Colonic mucosa (tissue), 4 donors: Measurements from ENCODE around the gene ERBB4. TPM values are rescaled to one million over a fixed set of nuclear protein-coding genes. Genes with fewer than 3 reads are reported as not detected.

Experiments used
- DNase-seq: peaks from one replicate; pipeline ENCODE4 v3.0.0-alpha.2; 2020
- H3K27ac ChIP-seq: fragments of 200-600 bp; one replicate; pipeline ENCODE4 v1.8.0; 2021
- H3K27me3 ChIP-seq: fragments of 200-600 bp; one replicate; pipeline ENCODE4 v1.8.0; 2021
- H3K36me3 ChIP-seq: fragments of 200-600 bp; one replicate; pipeline ENCODE4 v1.8.0; 2021
- H3K4me1 ChIP-seq: fragments of 200-600 bp; one replicate; pipeline ENCODE4 v1.8.0; 2021; ENCODE audit warnings: mild to moderate bottlenecking
- H3K4me3 ChIP-seq: fragments of 200-600 bp; one replicate; pipeline ENCODE4 v1.8.0; 2021
- H3K9ac ChIP-seq, 2 donors: one replicate each; pipeline ENCODE4 v1.7.0; 2013; ENCODE audit warnings: control low read depth in 2 of 2, low read depth in 2 of 2, low read length in 2 of 2
- H3K9me3 ChIP-seq: fragments of 200-600 bp; one replicate; pipeline ENCODE4 v1.8.0; 2021
- intact Hi-C: fragments of 100-400 bp; cut with DNase I; formaldehyde crosslinking; loops from one replicate; pipeline ENCODE4 v1.14.1; 2022
- total RNA-seq, 2 donors: library from RNA; stranded (reverse); fragmentation: NEBNext Ultra II Directional in 1 of 2; extraction: Animal tissue kit (Norgen Biotek cat#: 25700) in 1 of 2; gene quantifications; one replicate each; pipeline ENCODE4 v1.2.1, GENCODE V29; 2021
- TF ChIP-seq, protein P1 (sequence below): fragments of 200-600 bp; IDR thresholded peaks from one replicate; pipeline ENCODE4 v1.8.0; 2022; ENCODE audit warnings: antibody characterized with exemption, mild to moderate bottlenecking
- donor health status: healthy.
- donor health status: DM: no; HTN: no; CAD: no.
- donor health status: DM: no; HTN: no; CAD: no.

The ERBB4 gene
- total RNA-seq, 2 donors from 2014 or later = 0.05 to 0.07 TPM

DNA sequence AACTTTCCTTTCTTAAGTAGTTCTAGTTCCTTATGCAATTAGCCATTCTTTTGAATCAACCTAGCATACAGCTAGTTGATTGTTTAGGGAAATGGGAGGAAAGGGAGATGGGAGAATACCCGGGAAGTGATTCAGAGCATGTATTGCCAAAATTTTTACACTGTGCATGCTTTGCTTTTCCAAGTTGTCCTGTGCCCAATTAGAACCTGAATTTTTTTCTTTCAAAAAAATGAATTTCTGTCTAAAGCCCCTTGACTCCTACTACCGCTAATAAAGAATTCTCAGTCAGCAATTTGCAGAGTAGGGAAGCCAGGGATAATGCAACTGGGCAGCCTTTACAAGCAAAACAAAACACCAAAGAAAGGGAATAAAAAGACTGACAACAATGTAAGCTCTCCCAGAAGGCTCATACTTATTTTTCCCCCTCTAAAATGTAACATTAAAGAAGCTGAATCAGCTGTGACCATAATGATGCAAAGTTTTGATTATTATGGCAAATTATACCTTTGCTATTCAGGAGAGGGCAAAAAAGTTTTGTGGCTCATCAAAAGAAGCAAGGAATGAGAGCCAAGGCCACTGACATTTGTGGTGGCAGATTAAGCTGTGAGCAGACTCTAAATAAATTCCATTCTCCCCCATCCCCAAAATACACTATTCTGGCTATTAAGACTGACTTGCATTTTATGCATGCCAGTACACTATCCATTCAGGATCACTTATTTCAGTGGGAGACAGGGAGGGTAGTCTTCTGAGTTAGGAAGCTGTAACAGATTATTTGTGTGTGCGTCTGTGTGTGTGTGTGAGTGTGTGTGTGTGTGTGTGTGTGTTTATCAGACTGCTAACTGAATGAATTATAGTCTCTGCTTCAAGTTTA lies 174.3 kb downstream of the ERBB4 start:
- Histone ChIP-seq H3K9ac (no peak overlapping the region), H3K36me3 (no peaks in the 10 kb centered on the region), H3K27ac (no peak overlapping the region), H3K4me1 (no peaks in the 10 kb centered on the region), H3K4me3 (no peak overlapping the region), H3K27me3 (no peaks in the 10 kb centered on the region), H3K9me3 (no peaks in the 10 kb centered on the region)
- intact Hi-C loops = no loop called here
- TF ChIP-seq, protein P1, sequence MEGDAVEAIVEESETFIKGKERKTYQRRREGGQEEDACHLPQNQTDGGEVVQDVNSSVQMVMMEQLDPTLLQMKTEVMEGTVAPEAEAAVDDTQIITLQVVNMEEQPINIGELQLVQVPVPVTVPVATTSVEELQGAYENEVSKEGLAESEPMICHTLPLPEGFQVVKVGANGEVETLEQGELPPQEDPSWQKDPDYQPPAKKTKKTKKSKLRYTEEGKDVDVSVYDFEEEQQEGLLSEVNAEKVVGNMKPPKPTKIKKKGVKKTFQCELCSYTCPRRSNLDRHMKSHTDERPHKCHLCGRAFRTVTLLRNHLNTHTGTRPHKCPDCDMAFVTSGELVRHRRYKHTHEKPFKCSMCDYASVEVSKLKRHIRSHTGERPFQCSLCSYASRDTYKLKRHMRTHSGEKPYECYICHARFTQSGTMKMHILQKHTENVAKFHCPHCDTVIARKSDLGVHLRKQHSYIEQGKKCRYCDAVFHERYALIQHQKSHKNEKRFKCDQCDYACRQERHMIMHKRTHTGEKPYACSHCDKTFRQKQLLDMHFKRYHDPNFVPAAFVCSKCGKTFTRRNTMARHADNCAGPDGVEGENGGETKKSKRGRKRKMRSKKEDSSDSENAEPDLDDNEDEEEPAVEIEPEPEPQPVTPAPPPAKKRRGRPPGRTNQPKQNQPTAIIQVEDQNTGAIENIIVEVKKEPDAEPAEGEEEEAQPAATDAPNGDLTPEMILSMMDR = no peak
- DNase-seq = no peak

DNA sequence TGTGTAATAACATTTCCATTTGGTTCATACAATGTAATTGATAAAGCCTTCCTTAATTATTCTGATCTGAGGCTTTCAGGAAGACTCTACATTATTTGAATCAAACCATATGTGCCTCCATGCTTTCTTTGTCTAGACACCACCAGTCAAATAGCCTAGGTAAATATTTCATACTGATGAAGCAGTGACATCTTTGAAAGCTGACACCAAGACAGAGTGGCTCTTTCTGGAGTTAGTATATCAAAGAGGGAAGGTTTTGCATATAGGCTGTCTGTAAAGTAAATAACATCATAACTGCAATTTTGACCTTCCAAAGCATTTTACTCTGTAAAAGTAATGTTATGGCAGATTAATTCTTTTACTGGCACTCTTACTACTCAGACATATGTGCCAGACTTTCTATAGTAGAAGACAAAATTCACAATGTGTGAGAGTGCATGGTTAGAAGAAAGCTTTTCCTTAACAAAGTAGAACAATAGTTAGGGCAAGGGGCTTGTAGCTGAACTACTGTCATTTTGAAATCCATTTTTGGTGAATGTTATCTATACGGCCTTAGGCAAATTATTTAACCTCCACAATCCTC lies 177.3 kb downstream of the ERBB4 start:
- no peaks in the 10 kb centered on the region for H3K36me3 ChIP-seq
- intact Hi-C loops = no loop called here
- no peaks in the 10 kb centered on the region for H3K4me1 ChIP-seq
- TF ChIP-seq, protein P1 = no peak
- H3K9me3 ChIP-seq = no peaks in the 10 kb centered on the region
- no peak overlapping the region for H3K4me3 ChIP-seq
- no peak overlapping the region for H3K27ac ChIP-seq
- no peak for DNase-seq
- H3K9ac ChIP-seq = no peak overlapping the region
- H3K27me3 ChIP-seq = no peaks in the 10 kb centered on the region

DNA sequence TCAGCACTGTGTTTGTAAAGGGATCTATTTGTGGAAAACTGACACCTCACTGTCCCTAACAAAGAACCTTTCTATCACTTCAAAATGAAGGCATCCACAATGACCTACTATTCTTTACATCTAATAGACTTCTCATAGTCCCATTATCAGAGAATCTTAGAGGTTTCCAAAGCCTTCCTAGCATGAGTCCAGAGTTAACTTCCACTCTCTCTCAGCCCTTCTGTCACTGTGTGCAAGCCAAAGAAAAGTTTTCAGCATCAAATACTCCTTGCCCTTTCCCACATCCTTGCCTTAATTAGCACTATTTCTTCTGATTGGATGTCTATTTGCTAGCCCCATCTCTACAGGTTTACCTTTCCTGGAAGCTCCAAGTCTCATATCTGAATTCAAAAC lies 178.5 kb downstream of the ERBB4 start:
- TF ChIP-seq, protein P1 = no peak
- Histone ChIP-seq H3K36me3 (no peaks in the 10 kb centered on the region), H3K27ac (no peak overlapping the region), H3K9ac (no peak overlapping the region), H3K9me3 (no peaks in the 10 kb centered on the region), H3K4me3 (no peak overlapping the region), H3K27me3 (no peaks in the 10 kb centered on the region), H3K4me1 (no peaks in the 10 kb centered on the region)
- intact Hi-C loops = no loop called here
- DNase-seq = no peak

DNA sequence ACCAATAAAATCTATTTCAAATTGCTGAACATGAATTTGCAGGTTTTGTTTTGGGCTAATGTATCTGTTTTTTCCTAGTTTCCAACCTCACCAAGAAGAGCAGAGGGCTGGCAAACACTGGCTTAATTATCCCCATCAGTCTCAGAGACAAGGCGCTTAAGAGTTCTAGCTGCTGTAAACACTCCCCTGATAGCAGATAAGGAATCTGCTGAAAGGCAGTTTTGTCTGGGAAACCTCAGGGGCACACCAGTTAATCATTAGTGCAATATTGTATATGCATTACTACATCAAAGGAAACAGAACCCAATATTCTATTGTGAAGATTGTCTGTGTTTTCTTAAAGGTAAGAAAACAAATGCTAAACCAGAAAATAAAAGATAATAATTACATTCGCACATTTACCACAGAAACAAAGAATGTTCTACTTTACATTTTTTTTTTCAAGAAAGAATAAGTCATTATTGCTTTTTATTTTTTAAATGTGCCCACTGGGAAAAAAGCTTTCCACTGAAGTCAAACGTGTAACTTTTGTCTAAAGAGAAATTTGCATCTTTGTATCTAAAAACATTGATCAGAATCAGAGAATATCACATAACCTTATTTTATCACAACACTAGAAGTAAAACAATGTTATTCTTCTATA lies 179.1 kb downstream of the ERBB4 start:
- intact Hi-C loops = no loop called here
- no peaks in the 10 kb centered on the region for H3K4me1 ChIP-seq
- DNase-seq = no peak
- H3K36me3 ChIP-seq = no peaks in the 10 kb centered on the region
- no peak overlapping the region for H3K4me3 ChIP-seq
- H3K9ac ChIP-seq = no peak overlapping the region
- H3K27me3 ChIP-seq = no peaks in the 10 kb centered on the region
- TF ChIP-seq, protein P1 = no peak
- no peaks in the 10 kb centered on the region for H3K9me3 ChIP-seq
- H3K27ac ChIP-seq = no peak overlapping the region

DNA sequence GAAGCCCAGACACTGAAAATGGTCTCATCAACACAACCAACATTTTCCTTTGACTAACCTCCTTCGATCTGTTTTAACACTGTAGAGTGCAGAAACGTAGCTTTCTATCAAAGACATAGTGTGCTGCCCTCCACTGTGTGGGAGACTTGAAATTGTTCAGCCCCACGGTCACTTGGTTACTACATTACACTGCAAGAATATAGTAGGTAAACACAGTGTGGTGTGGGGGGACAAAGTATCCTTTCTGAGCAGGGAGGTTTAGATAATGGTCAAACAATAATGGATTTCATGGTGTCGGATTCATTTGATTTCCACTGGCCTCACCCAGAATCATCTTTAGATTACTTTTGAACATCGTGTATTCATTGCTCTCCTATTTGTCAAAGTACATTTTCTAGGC lies 181.0 kb downstream of the ERBB4 start:
- Histone ChIP-seq H3K9ac (no peak overlapping the region), H3K36me3 (no peaks in the 10 kb centered on the region), H3K27me3 (no peaks in the 10 kb centered on the region), H3K9me3 (no peaks in the 10 kb centered on the region), H3K4me1 (no peaks in the 10 kb centered on the region), H3K4me3 (no peak overlapping the region), H3K27ac (no peak overlapping the region)
- TF ChIP-seq, protein P1 = no peak
- intact Hi-C loops = no loop called here
- DNase-seq = no peak
